ENCODE results near the gene PTPRE.

The PTPRE gene

DNA sequence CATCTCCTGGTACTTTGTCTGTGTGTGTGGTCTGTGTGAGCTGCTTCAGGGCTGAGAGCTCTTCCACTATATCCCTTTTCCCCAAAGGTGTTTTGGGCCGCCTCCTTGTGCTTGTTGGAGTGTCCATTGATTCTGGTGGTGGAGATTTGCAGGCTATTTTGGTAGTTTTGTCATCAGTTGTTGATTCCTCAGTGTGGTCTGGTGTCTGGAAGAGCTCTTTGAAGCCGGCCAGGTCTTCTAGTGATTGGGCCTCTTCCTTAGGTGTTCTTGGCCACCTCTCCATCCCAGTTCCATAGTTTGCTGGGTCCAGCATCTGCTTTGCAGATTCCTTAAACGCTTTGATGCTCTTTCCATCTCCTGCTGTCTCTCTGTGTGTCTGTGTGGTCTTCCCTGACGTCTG is 198.5 kb downstream of the PTPRE start:
- no peak for DNase-seq

GRCh38 chr10:128109707-128110106 is 202.8 kb downstream of the PTPRE start:
- no peak for DNase-seq

- no peak for DNase-seq
Measured at GRCh38 chr10:128110339-128110738, 203.4 kb downstream of the PTPRE start.

DNA sequence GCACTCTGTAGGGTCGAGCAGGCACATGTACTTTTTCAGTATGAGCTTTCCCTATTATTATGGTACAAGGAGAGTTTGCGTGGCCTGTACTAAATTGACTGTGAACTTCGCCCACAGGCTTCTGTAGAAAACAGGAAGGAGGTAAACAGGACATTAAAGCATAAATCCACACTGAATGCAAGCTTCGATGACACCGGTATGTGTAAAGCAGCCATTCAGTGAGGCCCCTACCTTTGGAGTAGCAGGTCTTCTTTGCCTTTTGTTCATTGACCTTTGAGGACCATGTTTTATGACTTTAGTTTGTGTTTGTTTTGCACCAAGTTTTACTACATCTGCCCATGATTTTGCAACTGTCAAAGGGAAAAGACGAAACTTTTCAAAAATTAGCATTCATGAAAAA is 204.8 kb downstream of the PTPRE start:
- no peak for DNase-seq

DNA sequence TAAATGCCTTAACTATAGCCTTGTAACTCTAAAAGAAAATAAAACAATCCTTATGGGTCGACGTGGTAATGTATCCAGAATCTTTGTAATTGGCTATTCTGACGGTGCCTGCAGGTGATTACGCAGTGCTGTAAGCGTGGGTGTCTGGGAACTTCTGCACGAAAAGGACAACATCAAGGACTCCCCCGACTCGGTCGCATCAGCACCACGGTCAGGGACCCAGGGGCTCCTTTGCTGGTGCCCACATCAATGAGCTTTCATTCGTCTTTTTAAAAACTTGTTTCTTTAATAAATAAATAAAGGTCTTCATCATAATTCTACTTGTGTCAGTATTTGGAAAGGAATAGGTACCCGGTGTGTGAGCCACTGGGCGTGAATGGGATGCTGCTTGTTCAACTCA is 206.1 kb downstream of the PTPRE start:
- no peak for DNase-seq

GRCh38 chr10:128114901-128115300 is 208.0 kb downstream of the PTPRE start:
- no peak for DNase-seq

DNA sequence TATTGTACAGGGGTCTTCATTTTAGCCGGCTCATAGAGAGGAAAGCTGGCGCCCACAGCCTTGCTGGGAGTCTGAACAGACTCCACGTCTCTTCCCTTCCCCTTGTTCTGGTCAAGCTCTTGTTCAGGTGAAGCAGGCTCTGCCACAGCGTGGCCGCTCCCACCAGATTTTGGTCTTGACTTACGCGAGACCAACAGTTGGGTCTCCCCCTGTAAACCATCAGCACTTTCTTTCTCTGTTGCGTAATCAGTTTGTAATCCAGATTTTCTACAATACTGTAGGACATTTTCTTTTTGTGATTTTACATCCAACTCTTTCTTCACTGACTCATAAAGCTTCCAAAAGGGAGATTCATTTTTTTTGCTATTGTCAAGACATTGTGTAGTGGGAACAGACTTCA is 208.5 kb downstream of the PTPRE start:
- DNase-seq, result no peak

DNA sequence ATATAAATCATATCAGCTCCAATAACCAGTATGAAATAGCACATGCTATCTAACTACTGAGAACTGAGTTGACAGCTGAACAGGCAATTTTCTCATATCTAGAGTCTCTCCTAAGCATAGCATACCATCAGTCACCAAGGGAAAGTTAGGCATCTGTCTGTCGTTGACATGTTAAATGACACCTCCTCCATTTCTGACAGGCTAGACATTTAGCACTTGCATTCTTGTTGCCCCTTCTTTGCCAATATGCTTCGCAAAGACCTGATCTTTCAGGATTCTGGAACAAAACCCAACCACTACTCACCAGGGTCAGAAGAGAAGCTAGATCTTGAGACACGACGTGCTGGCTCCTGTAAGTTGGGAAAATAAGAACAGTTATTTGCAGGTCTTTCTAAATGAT is 209.3 kb downstream of the PTPRE start:
- DNase-seq, result no peak

- DNase-seq, result no peak
Measured at GRCh38 chr10:128116851-128117615, 210.1 kb downstream of the PTPRE start.

GRCh38 chr10:128121750-128122412 is 215.0 kb downstream of the PTPRE start:
- DNase-seq, result no peak

DNA sequence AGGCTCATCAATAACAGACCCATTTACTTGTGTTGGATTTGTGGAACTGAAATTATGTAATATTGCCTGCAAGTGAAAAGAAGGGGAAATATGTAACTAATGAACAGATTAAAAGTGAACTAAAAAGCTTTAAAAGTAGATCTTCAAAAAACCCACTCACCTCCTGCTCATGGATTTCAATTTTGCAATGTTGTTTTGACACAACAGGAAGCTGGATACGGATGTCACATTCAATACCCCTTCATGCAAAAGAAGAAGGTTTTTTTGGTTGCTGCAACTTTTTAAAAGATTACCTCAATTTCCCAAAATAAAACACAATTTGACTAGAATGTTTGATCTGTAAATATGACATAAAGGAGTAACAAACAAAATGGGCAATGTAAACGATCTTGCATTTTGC is 216.0 kb downstream of the PTPRE start:
- no peak for DNase-seq

DNA sequence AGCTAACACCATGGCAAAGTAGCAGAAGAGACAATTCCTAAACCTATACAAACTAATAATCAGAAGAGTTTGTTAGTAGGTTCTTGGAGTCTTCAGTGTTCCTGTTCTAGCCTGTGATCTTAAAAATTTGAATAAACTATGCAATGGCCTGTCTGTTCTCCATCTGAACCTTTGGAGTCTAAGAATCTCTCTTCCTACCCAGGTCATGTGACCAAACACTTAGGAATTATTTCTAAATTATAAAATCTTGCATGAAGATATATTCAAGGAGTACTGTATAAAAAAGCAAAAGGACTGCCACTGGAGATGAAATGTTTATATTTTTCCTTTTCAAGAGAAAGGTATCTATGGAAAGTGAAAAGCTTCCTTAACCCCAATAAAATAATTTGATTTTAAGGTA is 216.9 kb downstream of the PTPRE start:
- DNase-seq, result no peak

DNA sequence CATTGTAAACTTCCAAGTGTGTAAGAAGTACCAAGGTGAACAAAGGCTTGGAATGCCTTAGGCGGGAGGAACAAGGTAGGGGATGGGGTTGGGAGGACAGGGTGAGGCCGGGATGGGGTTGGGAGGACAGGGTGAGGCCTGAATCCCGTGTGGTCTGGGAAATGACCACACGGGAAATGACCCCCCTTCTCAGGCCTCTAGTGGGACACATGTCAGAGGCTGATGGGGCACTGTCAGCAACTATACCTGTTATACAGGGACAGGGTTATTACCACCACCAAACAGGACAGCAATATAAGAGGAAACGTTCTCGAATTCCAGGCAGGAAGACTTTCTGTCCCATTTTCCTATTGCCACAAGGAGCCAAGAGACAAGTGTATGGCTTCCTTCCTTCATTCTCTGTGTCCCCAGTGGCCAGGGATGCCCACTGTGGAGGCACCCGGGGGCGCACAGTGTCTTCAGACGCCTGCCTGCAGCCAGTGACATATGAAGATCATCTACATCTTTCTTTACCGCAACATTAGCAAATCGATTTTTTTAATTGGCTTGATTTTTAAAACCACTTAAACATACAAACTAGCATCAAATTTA is 218.0 kb downstream of the PTPRE start:
- no peak for DNase-seq

DNA sequence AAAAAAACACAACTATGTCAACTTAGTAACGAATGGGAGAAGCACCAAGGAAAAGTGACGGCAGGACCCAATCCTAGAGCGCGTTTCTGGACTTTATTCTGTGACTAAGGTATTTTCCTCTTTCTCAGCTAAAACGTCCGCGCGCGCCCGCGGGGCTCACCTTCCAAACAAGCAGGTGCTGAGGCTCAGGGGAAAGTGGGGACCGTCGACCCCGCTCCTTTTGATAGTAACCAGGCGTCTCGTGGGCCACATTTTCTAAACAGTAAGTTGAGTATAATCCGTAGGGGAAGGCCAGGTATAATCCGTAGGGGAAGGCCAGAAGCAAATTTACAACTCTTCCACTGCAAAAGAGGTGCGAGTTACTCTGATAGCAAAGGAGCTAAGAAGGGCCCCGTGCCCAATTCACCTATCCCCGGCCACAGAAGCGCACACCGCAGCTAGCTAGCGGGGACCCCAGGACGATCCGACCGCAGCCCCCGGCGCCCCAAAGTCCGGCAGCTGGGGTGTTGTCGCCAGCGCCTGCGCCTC is 218.6 kb downstream of the PTPRE start:
- DNase-seq, result no peak

- peak; percentile 88 to 92 for DNase-seq
Measured at GRCh38 chr10:128125944-128126764, 219.3 kb downstream of the PTPRE start, which contains the start of gene MKI67. MKI67 (minus strand) TSS chr10:128126423; CDS start chr10:128125667, 756 bp downstream.

DNA sequence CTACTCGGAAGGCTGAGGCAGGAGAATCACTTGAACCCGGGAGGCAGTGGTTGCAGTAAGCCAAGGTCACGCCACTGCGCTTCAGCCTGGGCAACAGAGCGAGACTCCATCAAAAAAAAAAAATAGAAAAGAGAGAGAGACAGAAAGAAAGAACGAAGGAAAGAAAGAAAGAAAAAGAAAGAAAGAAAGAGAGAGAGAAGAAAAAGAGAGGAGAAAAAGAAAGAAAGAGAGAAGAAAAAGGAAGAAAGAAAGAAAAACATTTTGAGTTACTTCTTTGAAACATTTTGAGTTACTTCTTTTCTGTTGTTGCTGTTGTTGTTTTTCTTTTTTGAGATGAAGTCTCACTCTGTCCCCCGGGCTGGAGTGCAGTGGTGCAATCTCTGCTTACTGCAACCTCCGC is 221.7 kb downstream of the PTPRE start:
- DNase-seq, result no peak

- DNase-seq, result no peak
Measured at GRCh38 chr10:128130051-128130450, 223.1 kb downstream of the PTPRE start.

Measured in stimulated activated CD4-positive, alpha-beta T cell treated with anti-CD3 and anti-CD28 coated beads, Interleukin-4, amount 100 ng/mL, for 4 hours (primary cell).